ENCODE data around the gene HMGB1.

DNA sequence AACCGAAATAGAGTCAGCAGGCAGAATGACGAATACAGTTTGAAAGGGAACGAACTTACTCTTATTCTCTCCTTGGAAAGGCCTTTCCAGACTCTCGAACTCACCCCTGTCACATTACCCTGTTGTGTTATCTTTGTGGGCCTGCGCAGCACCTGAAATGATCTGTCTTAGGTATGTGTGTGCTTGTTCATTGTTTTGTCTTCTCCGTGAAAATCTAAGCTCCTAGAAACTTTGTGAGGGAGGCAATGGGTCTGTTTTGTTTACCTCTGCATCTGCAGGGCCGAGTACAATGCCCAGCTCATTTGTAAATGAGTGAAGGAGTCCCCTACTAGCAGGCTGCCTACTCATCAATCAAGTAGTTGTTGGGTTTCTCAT, 19.6 kb downstream of the HMGB1 start:
- TF ChIP-seq, protein P1, sequence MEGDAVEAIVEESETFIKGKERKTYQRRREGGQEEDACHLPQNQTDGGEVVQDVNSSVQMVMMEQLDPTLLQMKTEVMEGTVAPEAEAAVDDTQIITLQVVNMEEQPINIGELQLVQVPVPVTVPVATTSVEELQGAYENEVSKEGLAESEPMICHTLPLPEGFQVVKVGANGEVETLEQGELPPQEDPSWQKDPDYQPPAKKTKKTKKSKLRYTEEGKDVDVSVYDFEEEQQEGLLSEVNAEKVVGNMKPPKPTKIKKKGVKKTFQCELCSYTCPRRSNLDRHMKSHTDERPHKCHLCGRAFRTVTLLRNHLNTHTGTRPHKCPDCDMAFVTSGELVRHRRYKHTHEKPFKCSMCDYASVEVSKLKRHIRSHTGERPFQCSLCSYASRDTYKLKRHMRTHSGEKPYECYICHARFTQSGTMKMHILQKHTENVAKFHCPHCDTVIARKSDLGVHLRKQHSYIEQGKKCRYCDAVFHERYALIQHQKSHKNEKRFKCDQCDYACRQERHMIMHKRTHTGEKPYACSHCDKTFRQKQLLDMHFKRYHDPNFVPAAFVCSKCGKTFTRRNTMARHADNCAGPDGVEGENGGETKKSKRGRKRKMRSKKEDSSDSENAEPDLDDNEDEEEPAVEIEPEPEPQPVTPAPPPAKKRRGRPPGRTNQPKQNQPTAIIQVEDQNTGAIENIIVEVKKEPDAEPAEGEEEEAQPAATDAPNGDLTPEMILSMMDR (IDR thresholded peaks at IDR 0.05) = no peak
- TF ChIP-seq EZH2 (IDR thresholded peaks at IDR 0.05; ENCODE audit: borderline replicate concordance, insufficient read depth, low read depth, low read length, poor library complexity, severe bottlenecking) = no peak
